OCI-LY3 (cell line): ENCODE results near the gene FAT1.

Experiments used
- H2AFZ ChIP-seq: fragments of 200-600, 300-600 bp; shearing (Covaris generic); 2 replicates; pipeline ENCODE4 v1.6.0; 2014; ENCODE audit warnings: antibody characterized with exemption, low read depth, low read length
- H3K27ac ChIP-seq: fragments of 200-600, 300-600 bp; sonication (generic); 2 replicates; pipeline ENCODE4 v1.5.1; 2014; ENCODE audit warnings: mild to moderate bottlenecking, low read length, moderate library complexity, mixed read lengths
- H3K27me3 ChIP-seq: fragments of 200-600, 300-600 bp; sonication (generic); 2 replicates; pipeline ENCODE4 v1.6.1; 2014; ENCODE audit warnings: low read depth, low read length, mixed read lengths
- H3K36me3 ChIP-seq: fragments of 200-600, 300-600 bp; sonication (generic); replicated peaks from 2 replicates; pipeline ENCODE3; 2014; ENCODE audit warnings: low read depth, low read length, mixed read lengths
- H3K4me1 ChIP-seq: fragments of 300-600, 200-600 bp; sonication (generic); 2 replicates; pipeline ENCODE4 v1.6.1; 2014; ENCODE audit warnings: low read length, mixed read lengths
- H3K4me2 ChIP-seq: fragments of 200-600, 300-600 bp; sonication (generic); 2 replicates; pipeline ENCODE4 v1.6.1; 2014; ENCODE audit warnings: low read length, mixed read lengths
- H3K4me3 ChIP-seq: fragments of 300-600, 200-600 bp; sonication (generic); 2 replicates; pipeline ENCODE4 v1.5.1; 2014; ENCODE audit warnings: antibody characterized with exemption, mild to moderate bottlenecking, low read length, moderate library complexity
- H3K79me2 ChIP-seq: fragments of 300-600, 200-600 bp; shearing (Covaris generic); 2 replicates; pipeline ENCODE4 v1.6.1; 2014; ENCODE audit warnings: mild to moderate bottlenecking, low read length, mixed read lengths
- H3K9ac ChIP-seq: fragments of 300-600, 200-600 bp; shearing (Covaris generic); 2 replicates; pipeline ENCODE4 v1.6.0; 2014; ENCODE audit warnings: mild to moderate bottlenecking, low read length, moderate library complexity
- H3K9me3 ChIP-seq: fragments of 200-600, 300-600 bp; shearing (Covaris generic); 2 replicates; pipeline ENCODE4 v1.6.1; 2014; ENCODE audit warnings: low read length, mixed read lengths; ENCODE audit not compliant: insufficient read depth
- H4K20me1 ChIP-seq: fragments of 200-600, 300-600 bp; sonication (generic); 2 replicates; pipeline ENCODE4 v1.6.1; 2016; ENCODE audit warnings: low read length, mixed read lengths; ENCODE audit not compliant: insufficient read depth
- EZH2phosphoT487 ChIP-seq: fragments of 200-600 bp; shearing (Covaris generic); IDR thresholded peaks from 2 replicates; pipeline ENCODE4 v1.6.1; 2018; ENCODE audit warnings: antibody characterized with exemption, mixed run types, low read depth
- TF ChIP-seq, protein P1 (sequence below): fragments of 200-600, 300-600 bp; sonication (generic); IDR thresholded peaks from 2 replicates; pipeline ENCODE4 v1.5.1; 2014; ENCODE audit warnings: antibody characterized with exemption, low read length, low read depth

FAT1 gene

DNA sequence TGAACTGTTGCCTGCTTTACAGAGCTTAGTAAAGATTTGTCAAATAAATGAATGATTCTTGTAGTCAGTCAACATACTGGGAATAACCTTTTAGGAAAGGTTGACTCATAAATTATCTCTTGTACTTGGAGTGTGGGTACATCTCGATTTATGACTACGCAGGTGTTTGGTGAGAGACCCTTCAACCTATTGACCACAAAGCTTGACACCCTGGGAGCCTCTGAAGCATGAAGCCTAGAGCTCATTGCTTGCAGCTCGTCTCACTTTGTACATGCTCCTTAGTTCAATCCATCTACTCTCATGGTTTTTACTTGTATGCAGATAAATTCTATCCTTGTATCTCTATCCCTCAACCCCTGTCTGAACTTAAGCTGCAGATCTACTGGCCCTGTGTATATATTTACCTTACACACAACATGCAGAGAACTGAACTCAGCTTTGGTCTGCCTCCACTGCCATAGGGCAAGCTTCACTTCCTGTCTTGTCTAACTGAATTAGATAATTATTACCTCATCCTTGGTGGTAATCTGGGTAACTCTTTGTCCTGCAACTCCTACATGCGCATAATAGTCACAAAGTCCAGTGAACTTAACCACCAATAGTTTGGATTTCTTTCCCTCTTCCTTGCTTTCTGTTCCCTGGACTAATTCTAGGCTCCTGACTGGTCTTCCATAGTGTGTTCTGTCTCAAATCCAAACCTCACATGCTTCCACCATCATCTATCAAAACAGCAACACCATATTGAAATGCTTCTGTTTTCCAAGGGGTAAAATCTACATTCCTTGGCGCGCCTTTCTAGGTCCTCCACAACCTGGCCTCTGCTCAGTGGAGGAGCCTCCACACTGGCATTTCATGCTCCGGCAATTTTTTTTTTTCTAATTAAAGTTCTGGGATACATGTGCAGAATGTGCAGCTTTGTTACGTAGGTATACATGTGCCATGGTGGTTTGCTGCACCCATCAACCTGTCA, 32.2 kb upstream of the FAT1 start:
- no peak overlapping the region for H3K27ac ChIP-seq
- H2AFZ ChIP-seq, result no peak overlapping the region
- H3K4me3 ChIP-seq, result no peak overlapping the region
- no peaks in the 10 kb centered on the region for H3K4me1 ChIP-seq
- no peaks in the 10 kb centered on the region for H3K36me3 ChIP-seq
- H3K9me3 ChIP-seq, result no peaks in the 10 kb centered on the region
- H3K4me2 ChIP-seq, result no peak overlapping the region
- no peak overlapping the region for H3K9ac ChIP-seq
- TF ChIP-seq, protein P1, sequence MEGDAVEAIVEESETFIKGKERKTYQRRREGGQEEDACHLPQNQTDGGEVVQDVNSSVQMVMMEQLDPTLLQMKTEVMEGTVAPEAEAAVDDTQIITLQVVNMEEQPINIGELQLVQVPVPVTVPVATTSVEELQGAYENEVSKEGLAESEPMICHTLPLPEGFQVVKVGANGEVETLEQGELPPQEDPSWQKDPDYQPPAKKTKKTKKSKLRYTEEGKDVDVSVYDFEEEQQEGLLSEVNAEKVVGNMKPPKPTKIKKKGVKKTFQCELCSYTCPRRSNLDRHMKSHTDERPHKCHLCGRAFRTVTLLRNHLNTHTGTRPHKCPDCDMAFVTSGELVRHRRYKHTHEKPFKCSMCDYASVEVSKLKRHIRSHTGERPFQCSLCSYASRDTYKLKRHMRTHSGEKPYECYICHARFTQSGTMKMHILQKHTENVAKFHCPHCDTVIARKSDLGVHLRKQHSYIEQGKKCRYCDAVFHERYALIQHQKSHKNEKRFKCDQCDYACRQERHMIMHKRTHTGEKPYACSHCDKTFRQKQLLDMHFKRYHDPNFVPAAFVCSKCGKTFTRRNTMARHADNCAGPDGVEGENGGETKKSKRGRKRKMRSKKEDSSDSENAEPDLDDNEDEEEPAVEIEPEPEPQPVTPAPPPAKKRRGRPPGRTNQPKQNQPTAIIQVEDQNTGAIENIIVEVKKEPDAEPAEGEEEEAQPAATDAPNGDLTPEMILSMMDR, result no peak
- TF ChIP-seq EZH2phosphoT487, result no peak
- no peaks in the 10 kb centered on the region for H3K79me2 ChIP-seq
- H4K20me1 ChIP-seq, result no peaks in the 10 kb centered on the region
- no peaks in the 10 kb centered on the region for H3K27me3 ChIP-seq

DNA sequence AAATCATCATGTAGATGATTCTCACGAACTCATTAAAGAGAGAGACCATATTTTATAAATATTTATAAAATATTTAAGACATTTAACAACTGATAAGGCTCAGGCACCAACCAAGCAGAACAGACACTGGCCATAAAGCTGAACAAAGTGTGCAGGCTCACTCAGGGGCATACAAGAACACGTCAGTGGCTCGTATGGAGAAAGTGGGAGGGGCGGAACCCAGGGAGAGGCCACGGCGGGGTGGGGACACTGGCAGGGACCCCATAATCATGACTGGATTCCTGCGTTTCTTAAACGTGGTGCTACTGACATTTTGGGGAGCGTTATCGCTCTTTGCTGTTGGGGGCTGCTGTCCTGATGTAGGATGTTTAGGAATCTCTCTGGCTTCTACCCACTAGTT, 31.3 kb upstream of the FAT1 start:
- no peak overlapping the region for H3K9ac ChIP-seq
- no peaks in the 10 kb centered on the region for H3K4me1 ChIP-seq
- H3K4me2 ChIP-seq, result no peak overlapping the region
- H3K79me2 ChIP-seq, result no peaks in the 10 kb centered on the region
- H3K36me3 ChIP-seq, result no peaks in the 10 kb centered on the region
- TF ChIP-seq, protein P1, result no peak
- TF ChIP-seq EZH2phosphoT487, result no peak
- H3K27ac ChIP-seq, result no peak overlapping the region
- H4K20me1 ChIP-seq, result no peaks in the 10 kb centered on the region
- H2AFZ ChIP-seq, result no peak overlapping the region
- no peaks in the 10 kb centered on the region for H3K9me3 ChIP-seq
- H3K4me3 ChIP-seq, result no peak overlapping the region
- H3K27me3 ChIP-seq, result no peaks in the 10 kb centered on the region

DNA sequence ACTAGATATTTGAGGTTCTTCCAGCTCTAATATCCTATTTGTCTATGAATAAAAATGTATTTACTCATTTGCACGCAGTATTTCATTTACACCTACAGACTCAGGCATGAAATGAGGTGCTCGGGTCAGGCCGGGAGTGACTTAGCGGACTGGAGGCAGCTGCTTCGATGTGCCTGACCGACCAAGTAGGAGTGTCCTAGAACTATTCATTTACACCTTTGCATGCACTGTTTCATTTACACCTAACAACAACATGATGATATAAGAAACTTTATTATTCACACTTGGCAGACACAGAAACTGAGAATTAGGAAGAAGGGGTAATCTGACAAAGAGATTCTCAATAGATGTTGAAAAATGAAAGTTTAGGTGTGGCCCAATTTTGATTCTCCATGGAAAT, 28.7 kb upstream of the FAT1 start:
- H4K20me1 ChIP-seq, result no peaks in the 10 kb centered on the region
- H2AFZ ChIP-seq, result no peak overlapping the region
- no peaks in the 10 kb centered on the region for H3K79me2 ChIP-seq
- no peak overlapping the region for H3K4me2 ChIP-seq
- H3K4me1 ChIP-seq, result no peaks in the 10 kb centered on the region
- no peaks in the 10 kb centered on the region for H3K9me3 ChIP-seq
- H3K27ac ChIP-seq, result no peak overlapping the region
- no peak overlapping the region for H3K4me3 ChIP-seq
- no peak overlapping the region for H3K9ac ChIP-seq
- no peaks in the 10 kb centered on the region for H3K36me3 ChIP-seq
- no peaks in the 10 kb centered on the region for H3K27me3 ChIP-seq
- TF ChIP-seq, protein P1, result no peak
- no peak for TF ChIP-seq EZH2phosphoT487

DNA sequence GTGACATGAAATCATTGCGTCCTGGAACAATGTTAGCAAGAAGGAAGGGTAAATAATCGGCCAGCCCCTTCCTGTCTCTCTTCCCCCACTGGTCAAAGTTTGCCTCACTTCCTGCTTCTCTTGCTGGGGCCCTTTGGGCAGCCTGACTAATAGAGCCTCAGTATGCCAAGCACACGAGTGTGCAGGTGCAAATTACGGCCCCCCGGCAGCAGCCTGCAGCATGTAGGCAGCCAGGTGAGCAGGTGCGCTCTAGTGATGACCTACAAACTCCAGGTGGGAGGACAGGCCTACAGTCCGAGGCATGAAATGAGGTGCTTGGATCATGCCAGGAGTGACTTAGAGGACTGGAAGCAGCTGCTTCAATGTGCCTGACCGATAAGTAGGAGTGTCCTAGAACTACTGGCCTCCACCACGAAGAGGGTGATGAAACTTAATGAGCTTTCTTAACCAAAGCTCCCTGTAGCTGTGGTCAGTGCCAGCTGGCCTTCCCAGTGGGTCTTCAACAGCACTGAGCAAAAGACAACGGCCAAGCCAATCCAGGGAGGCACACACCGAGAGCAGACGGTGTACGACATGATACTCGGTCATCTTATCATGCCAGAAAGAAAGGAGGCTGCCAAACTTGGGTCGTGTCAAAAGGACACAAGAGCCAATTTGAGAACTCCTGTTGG, 26.1 kb upstream of the FAT1 start:
- Histone ChIP-seq H3K27me3 (no peaks in the 10 kb centered on the region), H3K9ac (no peak overlapping the region), H3K9me3 (no peaks in the 10 kb centered on the region), H2AFZ (no peak overlapping the region), H3K4me1 (no peaks in the 10 kb centered on the region), H3K27ac (no peak overlapping the region), H3K79me2 (no peaks in the 10 kb centered on the region), H3K36me3 (no peaks in the 10 kb centered on the region), H4K20me1 (no peaks in the 10 kb centered on the region), H3K4me2 (no peak overlapping the region), H3K4me3 (no peak overlapping the region)
- TF ChIP-seq, protein P1, result no peak
